CD4-positive, alpha-beta T cell treated with Interleukin-17A for 4 hours (primary cell): ENCODE results near the gene ZRSR2.
"Not testable (repeated sequence)": the region's sequence is repeated elsewhere in the genome, so short reads cannot be mapped to it uniquely, and the experiment has no call there.

Experiments used
- DNase-seq: peaks from one replicate; pipeline ENCODE4 v3.0.0-alpha.2; 2020; ENCODE audit warnings: mixed read lengths

ZRSR2 gene

GRCh38 chrX:15789979-15790768, at the start of gene ZRSR2:
ZRSR2 (plus strand) TSS chrX:15790484; CDS start chrX:15790496, 12 bp downstream.
- DNase-seq: peak; percentile 94

- no peak for DNase-seq
Observed at GRCh38 chrX:15744181-15744867, 46.0 kb upstream of the ZRSR2 start.

GRCh38 chrX:15745179-15745578, 45.1 kb upstream of the ZRSR2 start:
- DNase-seq: no peak

- DNase-seq: not testable (repeated sequence)
Observed at GRCh38 chrX:15746651-15747050, 43.6 kb upstream of the ZRSR2 start.

GRCh38 chrX:15747626-15748173, 42.6 kb upstream of the ZRSR2 start:
- no peak for DNase-seq

- no peak for DNase-seq
Observed at GRCh38 chrX:15748841-15749240, 41.4 kb upstream of the ZRSR2 start.

GRCh38 chrX:15749642-15750610, 40.4 kb upstream of the ZRSR2 start:
- DNase-seq: peak; percentile 56

GRCh38 chrX:15750611-15751154, 39.6 kb upstream of the ZRSR2 start:
- peak; percentile 21 for DNase-seq

- peak; percentile 18 for DNase-seq
Observed at GRCh38 chrX:15751155-15751819, 39.0 kb upstream of the ZRSR2 start.

- no peak for DNase-seq
Observed at GRCh38 chrX:15755091-15755490, 35.2 kb upstream of the ZRSR2 start.

GRCh38 chrX:15758140-15758539, 32.1 kb upstream of the ZRSR2 start:
- peak; percentile 33 for DNase-seq

GRCh38 chrX:15759886-15760285, 30.4 kb upstream of the ZRSR2 start:
- not testable (repeated sequence) for DNase-seq

GRCh38 chrX:15761564-15762191, 28.6 kb upstream of the ZRSR2 start:
- peak; percentile 56 for DNase-seq

- DNase-seq: no peak
Observed at GRCh38 chrX:15769300-15769954, 20.9 kb upstream of the ZRSR2 start.

GRCh38 chrX:15781961-15782699, 8.2 kb upstream of the ZRSR2 start:
- DNase-seq: peak; percentile 32

- DNase-seq: no peak
Observed at GRCh38 chrX:15785176-15785750, 5.0 kb upstream of the ZRSR2 start.

- no peak for DNase-seq
Observed at GRCh38 chrX:15786915-15787314, 3.4 kb upstream of the ZRSR2 start.

- no peak for DNase-seq
Observed at GRCh38 chrX:15790769-15791290, 546 bp downstream of the ZRSR2 start.

GRCh38 chrX:15797707-15798106, 7.4 kb downstream of the ZRSR2 start:
- DNase-seq: no peak
